ENCODE measurements around the gene CHRM5.

CHRM5 gene

GRCh38 chr15:34001536-34001935, 33.2 kb downstream of the CHRM5 start:
- no peak for TF ChIP-seq CTCF (IDR thresholded peaks at IDR 0.05; ENCODE audit: control insufficient read depth, extremely low read depth, insufficient read depth)
- H3K4me3 ChIP-seq (ENCODE audit: low read depth, low read length) = no peak overlapping the region
- no peak for DNase-seq (ENCODE audit: low read depth)

GRCh38 chr15:34006381-34006780, 38.1 kb downstream of the CHRM5 start:
- H3K4me3 ChIP-seq (ENCODE audit: low read depth, low read length) = no peak overlapping the region
- no peak for TF ChIP-seq CTCF (IDR thresholded peaks at IDR 0.05; ENCODE audit: control insufficient read depth, extremely low read depth, insufficient read depth)

GRCh38 chr15:34009656-34010055, 41.4 kb downstream of the CHRM5 start:
- TF ChIP-seq CTCF (IDR thresholded peaks at IDR 0.05; ENCODE audit: control insufficient read depth, extremely low read depth, insufficient read depth) = no peak
- no peak for DNase-seq (ENCODE audit: low read depth)
- no peak overlapping the region for H3K4me3 ChIP-seq (ENCODE audit: low read depth, low read length)

More at GRCh38 chr15:34006381-34006780, 38.1 kb downstream of the CHRM5 start:
- DNase-seq (ENCODE audit: low read depth) = no peak

- no peak for TF ChIP-seq CTCF (IDR thresholded peaks at IDR 0.05; ENCODE audit: control insufficient read depth, extremely low read depth, insufficient read depth)
- no peak for DNase-seq (ENCODE audit: low read depth)
- no peak overlapping the region for H3K4me3 ChIP-seq (ENCODE audit: low read depth, low read length)
These were observed 42.6 kb downstream of the CHRM5 start for GRCh38 chr15:34010921-34011320.

- no peak for DNase-seq (ENCODE audit: low read depth)
- no peak overlapping the region for H3K4me3 ChIP-seq (ENCODE audit: low read depth, low read length)
- no peak for TF ChIP-seq CTCF (IDR thresholded peaks at IDR 0.05; ENCODE audit: control insufficient read depth, extremely low read depth, insufficient read depth)
These were observed 43.2 kb downstream of the CHRM5 start for GRCh38 chr15:34011481-34011880.

GRCh38 chr15:34012461-34013028, 44.2 kb downstream of the CHRM5 start:
- no peak for TF ChIP-seq CTCF (IDR thresholded peaks at IDR 0.05; ENCODE audit: control insufficient read depth, extremely low read depth, insufficient read depth)
- no peak for DNase-seq (ENCODE audit: low read depth)
- no peak overlapping the region for H3K4me3 ChIP-seq (ENCODE audit: low read depth, low read length)

GRCh38 chr15:34013746-34014145, 45.4 kb downstream of the CHRM5 start:
- H3K4me3 ChIP-seq (ENCODE audit: low read depth, low read length) = no peak overlapping the region
- DNase-seq (ENCODE audit: low read depth) = no peak
- no peak for TF ChIP-seq CTCF (IDR thresholded peaks at IDR 0.05; ENCODE audit: control insufficient read depth, extremely low read depth, insufficient read depth)
